NCI-H2171 (cell line): Measurements from ENCODE around the gene TIAM2.
A peak's percentile ranks its signal among the peaks of the same experiment; 100 is the strongest.
"Not testable (repeated sequence)": the region's sequence is repeated elsewhere in the genome, so short reads cannot be mapped to it uniquely, and the experiment has no call there.

Source experiments
- DNase-seq: peaks from one replicate; lab custom pipeline; 2025; lab: John Stamatoyannopoulos, UW

Gene TIAM2

DNA sequence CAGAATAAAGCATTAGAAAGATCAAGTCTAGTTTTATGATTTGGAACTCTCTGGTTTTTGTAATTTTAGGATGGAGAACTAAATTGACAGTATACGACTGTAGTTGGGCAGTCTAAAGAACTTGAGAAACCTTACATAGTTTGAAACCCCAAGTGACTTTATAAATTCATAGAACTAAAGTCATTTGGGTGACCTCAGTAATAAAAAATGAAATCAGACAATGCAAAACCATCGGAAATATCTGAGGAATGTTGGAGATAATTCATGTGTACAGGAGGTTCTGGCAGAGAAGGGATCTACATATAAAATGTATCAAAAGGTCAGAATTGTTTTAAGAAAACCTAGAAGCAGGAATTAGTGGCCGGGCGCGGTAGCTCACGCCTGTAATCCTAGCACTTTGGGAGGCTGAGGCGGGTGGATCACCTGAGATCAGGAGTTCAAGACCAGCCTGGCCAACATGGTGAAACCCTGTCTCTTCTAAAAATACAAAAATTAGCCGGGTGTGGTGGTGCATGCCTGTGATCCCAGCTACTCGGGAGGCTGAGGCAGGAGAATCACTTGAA, 108.0 kb downstream of the TIAM2 start:
- not testable (repeated sequence) for DNase-seq

DNA sequence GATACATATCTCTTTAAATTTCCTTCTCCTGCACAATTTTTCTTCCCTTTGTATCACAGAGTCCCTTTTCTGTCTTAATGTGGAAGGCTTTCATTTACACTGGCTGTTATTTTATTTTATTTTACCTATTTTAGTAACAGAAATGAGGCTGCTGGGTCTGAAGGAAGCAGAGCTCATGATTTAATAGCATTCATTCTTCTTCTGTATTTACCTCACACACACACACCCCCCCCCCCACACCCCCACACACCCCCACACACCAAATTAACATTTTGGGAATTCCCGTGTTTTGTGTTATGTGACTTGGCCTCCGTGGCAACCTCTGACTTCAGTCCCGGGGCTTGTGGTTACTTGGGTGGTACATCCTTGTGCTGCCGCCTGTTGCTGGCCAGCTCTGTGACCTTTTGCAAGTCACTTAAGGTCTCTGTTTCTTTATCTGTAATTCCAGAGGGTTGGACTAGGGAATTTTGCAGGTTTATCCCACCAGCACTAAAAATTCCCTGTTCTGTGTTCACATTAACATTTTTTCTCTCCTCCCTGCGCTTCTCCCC, 108.8 kb downstream of the TIAM2 start:
- DNase-seq, result no peak

DNA sequence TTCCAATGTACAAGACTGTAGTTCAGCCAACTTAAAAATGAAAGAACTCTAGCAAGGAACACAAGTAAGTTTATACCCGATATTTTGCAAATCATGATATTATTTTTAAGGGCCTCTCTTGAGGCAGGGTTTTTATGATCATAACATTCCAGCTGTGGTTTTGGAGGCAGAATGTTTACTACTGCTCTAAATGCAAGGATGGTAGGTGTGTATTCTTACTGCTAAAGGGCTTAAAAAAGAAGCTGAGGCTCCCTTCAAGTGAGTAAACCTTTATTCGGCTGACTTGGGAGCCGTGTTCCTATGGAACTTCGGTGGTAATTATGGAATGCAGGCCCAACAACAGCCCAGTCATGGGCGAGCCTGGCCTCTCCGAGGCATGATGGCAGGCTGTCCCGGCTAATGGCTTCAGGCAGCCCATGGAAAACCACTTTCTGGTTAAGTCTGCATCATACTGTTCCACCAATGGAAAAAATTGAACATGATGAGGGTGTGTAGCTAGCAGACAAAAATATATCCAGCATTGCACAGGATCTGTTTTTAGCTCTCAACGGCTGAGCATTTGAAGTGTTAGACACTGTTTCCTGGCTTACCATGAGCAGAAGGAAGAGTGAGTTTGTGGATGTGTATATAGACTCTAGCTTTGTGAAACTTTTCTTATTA, 111.5 kb downstream of the TIAM2 start:
- DNase-seq, result no peak

DNA sequence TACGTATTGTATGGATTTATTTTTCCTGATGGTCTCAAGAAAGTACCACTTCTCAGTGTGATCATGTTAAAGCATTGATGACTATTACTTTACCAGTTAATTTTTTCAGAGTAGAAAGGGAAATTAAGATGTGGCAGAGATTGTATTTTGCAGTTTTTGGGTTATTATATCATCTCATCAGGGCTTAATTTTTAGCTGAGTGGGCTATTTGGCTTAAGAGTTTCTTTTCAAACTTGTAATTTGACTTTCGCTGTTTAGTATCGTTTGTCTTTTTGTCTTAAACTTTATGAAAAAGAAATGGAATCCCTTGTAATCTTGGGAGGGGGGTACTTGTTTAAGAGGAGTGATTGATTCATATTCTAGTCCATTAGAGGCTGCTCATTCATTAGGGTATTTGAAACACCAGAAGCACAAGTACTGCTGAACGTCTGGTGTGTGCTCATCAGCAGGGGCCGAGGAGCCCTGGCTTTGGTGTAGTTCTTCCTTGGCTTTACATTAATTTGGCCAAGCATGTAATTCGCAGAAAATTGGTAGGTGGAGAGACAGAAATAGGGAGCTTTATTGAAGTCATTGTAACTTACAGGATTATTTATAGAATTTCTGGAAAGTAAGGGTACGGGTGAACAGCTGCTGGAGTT, 112.4 kb downstream of the TIAM2 start:
- no peak for DNase-seq

DNA sequence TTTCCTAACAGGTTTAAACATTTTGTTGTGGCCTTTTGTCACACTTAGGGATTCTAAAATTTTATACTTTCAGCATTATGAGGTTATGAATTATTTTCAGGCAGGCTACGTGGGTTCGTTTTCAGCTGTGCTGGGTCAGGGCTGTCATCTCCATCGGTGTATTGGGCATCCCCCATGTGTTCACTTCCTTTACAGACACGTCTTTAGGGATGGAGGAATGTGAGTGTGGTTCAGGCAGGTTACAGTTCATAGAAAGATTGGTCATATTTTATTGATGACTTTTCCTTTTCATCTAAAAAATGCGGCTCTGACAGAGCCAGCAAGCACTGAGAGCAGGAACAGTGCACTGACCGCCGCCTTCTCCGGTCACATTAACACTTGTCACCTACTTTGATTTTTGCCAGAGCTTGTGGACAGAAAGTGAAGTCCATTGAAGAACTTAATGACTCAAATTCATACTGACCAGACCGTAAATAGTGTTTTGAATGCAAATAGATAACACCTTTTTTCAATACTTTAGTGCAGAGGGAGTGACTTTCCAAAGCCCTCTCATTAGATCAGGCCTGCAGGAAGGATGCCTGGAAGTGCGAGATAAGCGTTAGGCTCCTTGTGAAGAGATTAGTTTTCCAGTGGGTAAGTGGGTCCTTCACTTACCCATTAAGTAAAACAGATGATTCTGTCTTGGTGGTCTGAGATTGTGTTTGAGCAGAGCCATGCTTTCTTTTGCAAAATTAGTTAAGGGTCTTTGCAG, 113.1 kb downstream of the TIAM2 start:
- DNase-seq, result no peak

DNA sequence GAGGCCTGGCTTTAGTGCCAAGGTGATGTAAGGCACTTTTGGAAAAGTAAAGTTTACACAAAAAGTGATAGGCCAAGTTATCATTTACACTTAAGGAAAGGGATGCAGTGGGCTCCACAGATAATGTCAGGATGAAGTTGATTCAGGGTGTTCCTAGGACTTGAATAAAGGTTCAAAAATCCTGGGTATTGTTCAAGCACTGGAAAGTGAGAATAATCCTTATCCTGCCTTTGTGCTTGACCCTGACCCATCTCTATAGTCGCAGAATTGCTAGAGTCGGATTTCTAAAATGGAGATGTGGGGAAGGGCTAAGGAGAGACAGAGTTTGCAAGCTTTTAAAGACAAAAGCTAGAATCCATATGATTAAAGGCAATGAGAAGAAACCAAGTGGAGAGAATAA, 115.6 kb downstream of the TIAM2 start:
- no peak for DNase-seq

DNA sequence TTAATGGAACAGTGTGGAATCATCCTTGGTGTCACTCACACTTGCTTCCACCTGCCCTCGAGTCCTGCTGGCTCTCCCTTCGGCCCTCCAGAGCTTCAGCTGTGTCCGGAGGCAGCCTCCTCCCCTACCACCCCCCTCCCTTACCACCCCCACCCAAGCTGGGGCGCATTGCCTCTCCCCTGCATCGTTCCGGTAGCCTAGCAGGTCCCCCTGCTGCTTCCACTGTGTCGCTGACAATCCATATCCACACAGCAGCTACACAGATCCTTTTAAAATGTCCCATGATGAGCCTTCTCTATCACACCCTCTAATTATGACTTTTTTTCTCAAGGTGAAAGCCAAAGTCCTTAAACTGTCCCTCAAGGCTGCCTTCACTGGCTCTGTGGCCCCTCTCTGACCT, 117.6 kb downstream of the TIAM2 start:
- no peak for DNase-seq

DNA sequence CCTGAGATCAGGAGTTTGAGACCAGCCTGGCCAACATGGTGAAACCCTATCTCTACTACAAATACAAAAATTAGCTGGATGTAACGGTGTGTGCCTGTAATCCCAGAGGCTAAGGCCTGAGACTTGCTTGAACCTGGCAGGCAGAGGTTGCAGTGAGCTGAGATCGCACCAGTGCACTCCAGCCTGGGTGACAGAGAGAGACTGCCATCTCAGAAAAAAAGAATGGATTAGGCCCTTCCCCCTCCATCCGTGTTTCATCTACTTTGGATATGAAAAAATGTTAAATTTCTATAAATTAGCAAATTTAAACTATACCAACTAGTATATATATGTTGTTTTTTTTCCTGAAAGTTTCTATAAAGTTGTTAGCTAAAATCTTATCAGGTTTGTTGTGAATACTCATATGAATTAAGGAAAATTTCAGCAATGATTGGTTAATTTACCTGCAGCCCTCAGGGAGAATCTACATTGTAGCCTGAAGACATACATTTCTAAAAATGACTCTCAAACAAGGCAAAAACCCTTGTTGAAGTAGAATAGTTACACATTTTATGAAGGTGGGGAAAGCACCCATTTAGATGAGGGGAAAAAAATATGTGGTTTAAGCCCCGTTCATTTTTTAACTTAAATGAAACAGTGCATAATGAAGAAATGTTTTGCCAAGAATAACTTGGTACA, 120.9 kb downstream of the TIAM2 start:
- no peak for DNase-seq

DNA sequence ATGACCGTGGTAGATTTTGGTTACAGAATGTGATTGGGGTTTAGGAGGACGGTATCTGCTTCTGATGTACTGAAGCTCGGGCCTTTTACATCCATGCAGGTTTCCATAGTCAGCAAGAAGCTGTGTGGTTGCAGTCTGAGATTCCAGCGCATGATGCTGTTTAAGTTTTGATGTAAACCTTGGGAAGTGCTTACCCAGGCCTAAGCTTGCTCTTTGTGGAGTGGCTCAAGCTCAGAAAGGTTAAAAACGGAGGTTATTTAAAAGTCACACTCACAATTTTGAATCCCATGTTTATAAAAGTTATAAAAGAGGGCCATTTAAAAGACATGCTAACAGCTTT, 121.4 kb downstream of the TIAM2 start:
- no peak for DNase-seq

DNA sequence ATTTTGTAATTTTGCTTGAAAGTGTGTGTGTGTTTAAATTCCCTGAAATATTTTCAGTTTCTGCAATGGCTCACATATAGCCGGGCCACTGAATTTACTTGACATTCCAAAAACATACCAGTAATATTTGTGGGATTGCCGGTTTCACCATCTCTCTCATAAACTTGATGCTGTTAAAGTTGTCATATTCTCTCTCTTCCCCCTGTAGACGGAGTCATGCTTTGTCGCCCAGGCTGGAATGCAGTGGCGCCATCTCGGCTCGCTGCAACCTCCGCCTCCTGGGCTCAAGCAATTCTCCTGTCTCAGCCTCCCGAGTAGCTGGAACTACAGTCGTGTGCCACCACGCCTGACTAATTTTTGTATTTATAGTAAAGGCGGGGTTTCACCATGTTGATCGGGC, 122.1 kb downstream of the TIAM2 start:
- DNase-seq, result no peak

DNA sequence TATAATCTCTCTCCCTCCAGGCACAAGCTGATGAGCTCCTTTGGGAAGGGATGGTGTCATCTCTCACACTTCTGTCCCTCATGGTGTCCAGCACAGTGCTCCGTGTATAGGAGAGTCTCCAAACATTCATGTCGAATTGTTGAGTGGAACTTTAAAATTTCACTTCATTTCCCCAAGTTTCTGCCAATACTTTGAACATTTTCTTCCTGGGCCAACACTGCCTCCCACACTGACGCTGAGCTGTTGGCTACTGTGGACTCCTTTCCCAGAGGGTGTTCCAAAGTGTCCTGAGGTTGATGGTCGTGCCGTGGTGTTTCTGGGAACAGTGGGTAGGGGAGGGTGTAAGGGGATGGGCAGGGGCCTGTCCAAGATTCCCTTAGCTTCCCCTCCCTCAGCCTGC, 122.7 kb downstream of the TIAM2 start:
- no peak for DNase-seq

DNA sequence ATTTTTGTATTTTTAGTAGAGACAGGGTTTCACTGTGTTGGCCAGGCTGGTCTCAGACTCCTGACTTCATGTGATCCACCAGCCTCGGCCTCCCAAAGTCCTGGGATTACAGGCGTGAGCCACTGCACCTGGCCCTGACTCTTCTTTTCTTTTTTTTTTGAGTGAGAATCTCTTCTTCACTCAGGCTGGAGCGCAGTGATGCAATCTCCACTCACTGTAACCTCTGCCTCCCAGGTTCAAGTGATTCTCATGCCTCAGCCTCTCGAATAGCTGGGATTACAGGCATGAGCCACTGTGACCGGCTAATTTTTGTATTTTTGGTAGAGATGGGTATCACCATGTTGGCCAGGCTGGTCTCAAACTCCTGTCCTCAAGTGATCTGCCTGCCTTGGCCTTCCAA, 124.1 kb downstream of the TIAM2 start:
- DNase-seq, result not testable (repeated sequence)

DNA sequence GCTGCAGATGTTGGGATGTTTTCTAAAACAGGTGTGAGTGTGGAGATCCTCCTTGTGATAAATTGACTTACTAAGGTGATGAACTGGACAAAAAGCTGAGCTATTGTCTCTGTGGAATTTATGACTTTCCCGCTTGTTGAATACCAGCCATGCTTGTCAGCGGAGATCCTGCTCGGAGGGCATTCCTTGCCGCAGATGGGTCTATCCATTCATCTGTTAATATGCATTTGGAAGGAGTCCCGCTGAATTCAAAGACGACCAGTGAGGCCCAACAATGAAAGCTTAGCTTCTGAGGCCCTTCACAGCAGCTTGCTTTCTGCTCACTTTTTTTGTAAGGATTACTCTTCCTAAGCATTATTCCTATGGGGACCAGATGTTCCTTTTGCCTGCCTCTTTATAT, 124.9 kb downstream of the TIAM2 start:
- no peak for DNase-seq

DNA sequence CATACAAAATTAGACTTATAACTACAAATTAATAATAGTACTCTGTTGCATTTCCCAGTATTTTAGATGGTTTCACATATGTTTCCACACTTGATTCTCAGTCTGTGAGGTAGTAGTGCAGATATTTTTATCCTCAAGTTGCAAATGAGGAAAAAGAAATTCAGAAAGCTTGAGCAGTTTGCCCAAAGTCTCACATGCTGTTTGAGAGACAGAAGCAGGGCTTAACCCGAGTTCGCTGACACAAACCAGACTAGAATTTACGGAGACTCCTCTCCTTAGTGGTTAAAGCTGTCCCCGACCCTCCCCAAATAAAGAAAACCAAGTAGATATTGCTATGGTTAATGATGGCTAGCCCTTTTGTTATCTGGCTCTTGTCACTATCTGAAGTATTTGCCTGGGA, 126.2 kb downstream of the TIAM2 start:
- DNase-seq, result no peak

DNA sequence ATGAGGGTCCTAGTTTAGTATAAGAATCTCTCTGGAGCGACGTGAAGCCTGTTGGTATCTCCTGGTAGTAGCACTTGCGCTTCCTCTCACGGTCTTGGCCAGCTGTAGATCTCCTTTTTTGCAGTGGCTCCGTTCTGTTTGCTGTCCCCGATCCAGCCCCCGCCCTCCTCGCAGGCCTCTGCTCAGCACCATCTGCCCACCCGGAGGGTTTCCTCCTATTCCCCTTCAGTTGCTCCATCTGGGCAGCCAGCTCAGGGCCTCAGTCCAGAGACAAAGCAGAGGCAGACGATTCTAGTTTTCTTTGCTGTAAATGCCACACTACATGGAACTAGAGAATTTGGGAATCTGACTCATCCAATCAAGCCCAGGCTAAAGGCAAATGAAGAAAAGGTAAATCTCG, 126.6 kb downstream of the TIAM2 start:
- peak; percentile 61 for DNase-seq

DNA sequence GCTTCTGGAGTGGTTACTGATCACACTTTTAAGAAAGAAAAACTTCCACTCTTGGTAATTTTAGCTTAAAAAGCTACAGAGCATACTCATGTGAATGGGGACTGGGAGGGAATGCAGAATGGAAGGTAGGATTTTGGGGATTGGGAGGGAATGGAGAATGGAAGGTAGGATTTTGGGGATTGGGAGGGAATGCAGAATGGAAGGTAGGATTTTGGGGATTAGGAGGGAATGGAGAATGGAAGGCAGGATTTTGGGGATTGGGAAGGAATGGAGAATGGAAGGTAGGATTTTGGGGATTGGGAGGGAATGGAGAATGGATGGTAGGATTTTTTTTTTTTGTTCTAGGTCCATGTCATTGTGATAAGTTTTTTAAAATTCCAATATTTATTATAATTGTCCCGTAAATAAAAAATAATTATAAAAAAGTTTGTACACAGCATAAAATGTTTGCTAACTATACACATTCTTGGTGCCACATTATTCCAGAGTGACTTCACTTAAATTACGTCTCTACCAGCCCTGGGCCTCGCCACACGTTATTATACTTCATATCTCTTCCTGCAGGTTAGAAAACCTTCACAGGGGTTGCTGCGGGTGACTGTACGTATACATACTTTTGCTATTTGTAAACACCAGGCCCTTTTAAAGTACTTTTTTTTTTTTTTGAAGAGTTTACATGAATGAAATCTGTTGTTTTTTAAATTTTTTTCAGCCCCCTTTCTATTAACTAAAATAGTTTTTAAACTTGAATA, 127.3 kb downstream of the TIAM2 start:
- DNase-seq, result no peak

DNA sequence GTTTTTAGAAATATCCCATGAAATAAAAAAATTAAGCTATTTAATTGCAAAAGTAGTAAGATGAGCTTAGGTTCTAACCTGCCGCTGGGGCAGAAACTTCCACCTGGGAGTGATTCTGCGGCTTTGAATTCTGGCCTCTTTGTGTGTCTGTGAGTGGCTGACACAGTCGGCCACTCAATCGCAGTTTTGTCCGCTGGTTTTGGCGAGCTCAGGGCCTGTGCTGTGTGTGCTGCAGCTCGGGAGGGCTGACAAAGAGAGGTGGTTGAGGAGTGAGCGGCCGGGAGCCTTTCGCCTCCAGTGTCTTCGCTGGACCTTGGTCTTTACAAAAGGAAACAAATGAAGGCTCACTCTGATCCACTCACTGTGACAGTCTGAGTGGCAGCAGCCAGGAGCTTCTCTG, 128.4 kb downstream of the TIAM2 start:
- no peak for DNase-seq

DNA sequence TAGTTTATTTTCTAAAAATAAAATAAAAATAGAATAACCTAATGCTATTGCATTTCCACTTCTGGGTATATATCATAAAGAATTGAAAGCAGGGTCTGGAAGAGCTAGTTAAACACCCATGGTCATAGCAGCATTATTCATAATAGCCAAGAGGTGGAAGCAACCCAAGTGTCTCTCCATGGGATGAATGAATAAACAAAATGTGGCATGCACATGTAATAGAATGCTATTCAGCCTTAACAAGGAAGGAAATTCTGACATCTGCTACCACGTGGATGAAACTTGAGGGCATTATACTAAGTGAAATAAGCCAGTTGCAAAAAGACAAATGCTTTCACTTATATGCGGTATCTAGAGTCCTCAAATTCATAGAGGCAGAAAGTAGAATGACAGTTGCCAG, 130.8 kb downstream of the TIAM2 start:
- no peak for DNase-seq

DNA sequence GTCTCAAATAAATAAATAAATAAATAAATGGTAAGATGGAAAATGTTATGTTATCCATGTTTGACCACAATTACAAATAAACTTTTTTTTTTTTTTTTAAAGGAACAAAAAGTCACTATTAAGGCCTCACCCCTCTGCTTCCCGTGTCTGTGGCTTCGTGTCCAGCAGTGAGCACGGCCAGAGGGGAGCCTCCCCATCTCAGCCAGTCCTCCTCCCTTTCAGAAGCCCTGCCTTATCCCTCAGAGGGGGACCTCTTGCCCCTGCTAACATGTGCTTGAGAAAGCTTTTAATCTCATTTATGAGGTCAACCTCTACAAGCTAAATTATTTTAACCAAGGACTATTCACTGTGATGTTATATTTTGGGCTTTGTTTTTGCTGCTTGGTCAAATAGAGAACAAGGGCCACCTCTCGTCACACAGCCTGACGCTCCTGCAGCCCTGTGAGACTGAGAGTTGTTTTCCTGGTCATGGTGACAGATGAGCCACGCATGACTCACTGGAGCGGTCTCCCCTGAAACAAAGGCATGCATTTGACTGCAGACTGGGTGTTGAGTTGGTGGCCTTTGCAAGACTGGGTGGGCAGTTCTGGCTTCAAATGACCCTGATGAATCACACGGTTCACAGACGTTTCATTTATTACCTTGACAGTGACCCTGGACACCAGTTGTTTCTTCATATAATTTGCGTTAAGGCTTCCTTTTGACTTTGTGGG, 131.8 kb downstream of the TIAM2 start:
- DNase-seq, result no peak

DNA sequence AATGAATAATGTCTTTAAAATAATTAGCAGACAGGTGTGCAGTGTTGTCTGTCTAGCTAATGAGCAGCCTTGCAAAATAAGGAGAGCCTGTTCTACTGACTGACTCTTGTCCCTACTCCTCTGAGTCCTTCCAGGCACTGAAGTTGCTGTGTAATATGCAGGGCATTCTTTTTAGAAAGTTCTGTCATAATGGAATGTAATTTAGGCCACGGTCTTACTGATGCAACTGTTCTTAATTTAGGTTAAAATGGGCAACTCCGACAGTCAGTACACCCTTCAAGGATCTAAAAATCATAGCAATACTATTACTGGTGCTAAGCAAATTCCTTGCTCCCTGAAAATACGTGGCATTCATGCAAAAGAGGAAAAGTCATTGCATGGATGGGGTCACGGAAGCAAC, 133.9 kb downstream of the TIAM2 start:
- DNase-seq, result no peak

DNA sequence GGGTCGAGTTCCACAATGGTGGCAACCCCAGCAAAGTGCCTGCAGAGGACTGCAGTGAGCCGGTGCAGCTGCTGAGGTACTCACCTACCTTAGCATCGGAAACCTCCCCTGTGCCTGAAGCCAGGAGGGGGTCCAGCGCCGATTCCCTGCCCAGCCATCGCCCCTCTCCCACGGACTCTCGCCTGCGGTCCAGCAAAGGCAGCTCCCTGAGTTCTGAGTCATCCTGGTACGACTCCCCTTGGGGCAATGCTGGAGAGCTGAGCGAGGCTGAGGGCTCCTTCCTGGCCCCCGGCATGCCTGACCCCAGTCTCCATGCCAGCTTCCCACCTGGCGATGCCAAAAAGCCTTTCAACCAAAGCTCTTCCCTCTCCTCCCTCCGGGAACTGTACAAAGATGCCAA, 134.6 kb downstream of the TIAM2 start:
- no peak for DNase-seq
